HG02571 (cell line): ENCODE results near the gene SLC9B2.

Experiments used
- ATAC-seq: cut with Tn5 transposase; IDR thresholded peaks from one replicate; pipeline ENCODE4 v1.9.1; 2021; ENCODE audit warnings: mild to moderate bottlenecking, moderate library complexity; ENCODE audit not compliant: unreplicated experiment

SLC9B2 gene, protein sequence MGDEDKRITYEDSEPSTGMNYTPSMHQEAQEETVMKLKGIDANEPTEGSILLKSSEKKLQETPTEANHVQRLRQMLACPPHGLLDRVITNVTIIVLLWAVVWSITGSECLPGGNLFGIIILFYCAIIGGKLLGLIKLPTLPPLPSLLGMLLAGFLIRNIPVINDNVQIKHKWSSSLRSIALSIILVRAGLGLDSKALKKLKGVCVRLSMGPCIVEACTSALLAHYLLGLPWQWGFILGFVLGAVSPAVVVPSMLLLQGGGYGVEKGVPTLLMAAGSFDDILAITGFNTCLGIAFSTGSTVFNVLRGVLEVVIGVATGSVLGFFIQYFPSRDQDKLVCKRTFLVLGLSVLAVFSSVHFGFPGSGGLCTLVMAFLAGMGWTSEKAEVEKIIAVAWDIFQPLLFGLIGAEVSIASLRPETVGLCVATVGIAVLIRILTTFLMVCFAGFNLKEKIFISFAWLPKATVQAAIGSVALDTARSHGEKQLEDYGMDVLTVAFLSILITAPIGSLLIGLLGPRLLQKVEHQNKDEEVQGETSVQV

GRCh38 chr4:103076747-103077347 is at the start of gene SLC9B2:
Gene SLC9B2 (minus strand): TSS chr4:103076761. CDS start chr4:103067550, 9,211 bp downstream.
- ATAC-seq: peak; percentile 61

DNA sequence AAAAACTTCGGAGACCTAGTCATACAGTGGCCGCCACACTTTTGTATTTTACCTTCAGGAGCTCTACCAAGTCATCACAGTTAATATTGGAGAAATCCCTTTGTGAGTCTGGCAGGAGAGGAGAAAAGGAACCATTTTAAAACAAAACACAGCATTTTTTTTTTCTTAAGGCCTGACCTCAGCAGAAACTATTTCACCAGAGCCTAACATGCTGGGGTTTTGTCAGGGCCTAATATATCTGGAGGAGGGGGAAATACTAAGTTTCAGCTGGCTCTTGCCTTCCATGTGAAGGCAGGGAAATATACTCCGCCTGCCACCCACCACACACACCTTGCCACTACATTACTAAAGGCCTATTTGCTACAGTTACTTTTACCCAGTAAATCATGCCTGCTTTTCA is 49.6 kb upstream of the SLC9B2 start:
- no peak for ATAC-seq

- no peak for ATAC-seq
Measured at GRCh38 chr4:103123114-103123513, 46.6 kb upstream of the SLC9B2 start.

- ATAC-seq: no peak
Measured at GRCh38 chr4:103118166-103118565, 41.6 kb upstream of the SLC9B2 start.

DNA sequence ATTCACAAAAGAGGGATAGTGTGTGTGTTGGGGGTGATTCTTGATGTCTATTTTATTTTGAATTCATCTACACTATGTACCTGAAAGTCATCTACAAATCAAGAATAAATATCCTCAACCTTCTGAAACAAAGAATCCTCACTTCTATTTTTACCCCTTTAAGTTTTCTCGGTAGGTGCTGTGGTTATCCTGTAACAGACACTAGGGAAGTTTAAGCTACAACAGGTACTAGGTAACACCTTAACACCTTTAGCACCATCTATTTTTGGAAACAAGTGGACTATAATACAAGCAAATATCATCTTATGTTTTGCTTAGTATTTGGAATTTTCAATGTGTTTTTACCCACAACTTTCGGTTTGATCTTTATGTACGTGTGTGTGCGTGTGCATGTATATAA is 35.0 kb upstream of the SLC9B2 start:
- ATAC-seq: no peak

GRCh38 chr4:103108542-103108941 is 32.0 kb upstream of the SLC9B2 start:
- no peak for ATAC-seq

DNA sequence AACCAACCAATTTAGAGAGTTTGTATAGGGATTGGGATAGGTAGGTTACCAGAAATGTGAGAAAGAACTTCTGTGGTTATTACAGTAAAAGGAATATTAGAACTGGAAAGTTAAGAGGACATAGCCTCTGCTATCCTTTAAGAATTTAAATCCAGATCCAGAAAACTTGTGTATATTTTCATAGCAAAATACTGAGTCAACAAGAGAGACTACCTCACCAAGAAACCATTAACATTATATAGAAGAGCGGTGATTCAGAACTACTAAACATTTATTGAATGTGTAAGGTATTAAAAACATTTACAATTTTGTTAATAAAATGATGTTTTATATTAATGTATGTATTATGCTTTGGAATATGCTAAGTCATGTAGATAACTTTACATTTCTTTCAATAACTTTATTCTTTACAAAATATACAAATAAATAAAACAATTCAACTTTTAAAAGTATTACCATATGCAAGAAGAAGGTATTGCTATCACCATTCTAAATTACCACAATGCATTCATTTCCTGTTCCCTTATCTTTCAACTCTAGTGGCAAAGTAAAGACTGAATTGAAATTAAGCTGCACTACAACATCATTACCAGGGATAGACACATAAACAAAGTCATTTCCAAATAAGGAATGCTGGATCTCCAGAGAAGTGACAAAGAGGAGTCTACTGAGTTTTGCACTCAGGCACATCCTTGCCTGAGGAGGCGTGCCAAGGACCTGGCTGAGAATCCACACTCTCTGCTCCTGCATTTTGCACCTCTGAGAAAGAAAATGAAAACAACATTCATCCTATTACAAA is 29.2 kb upstream of the SLC9B2 start:
- no peak for ATAC-seq

DNA sequence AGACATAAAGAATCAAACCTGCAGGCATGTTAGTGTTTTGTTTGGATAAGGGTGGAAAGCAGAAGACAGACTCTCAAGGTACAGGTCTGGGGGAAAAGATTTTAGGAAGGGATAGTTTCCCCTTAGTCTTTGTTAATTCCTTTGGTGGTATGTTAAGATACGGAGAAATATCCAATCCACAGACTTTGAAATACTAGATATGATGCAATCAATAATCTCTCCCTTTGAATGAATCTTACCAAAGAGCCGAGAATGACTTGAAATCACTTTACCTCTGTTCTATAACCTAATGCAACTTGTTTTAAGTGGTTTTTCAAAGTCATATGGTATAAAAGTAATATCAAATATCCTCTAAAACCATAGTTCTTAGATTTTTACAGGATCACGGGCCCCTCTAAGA is 28.3 kb upstream of the SLC9B2 start:
- ATAC-seq: no peak

DNA sequence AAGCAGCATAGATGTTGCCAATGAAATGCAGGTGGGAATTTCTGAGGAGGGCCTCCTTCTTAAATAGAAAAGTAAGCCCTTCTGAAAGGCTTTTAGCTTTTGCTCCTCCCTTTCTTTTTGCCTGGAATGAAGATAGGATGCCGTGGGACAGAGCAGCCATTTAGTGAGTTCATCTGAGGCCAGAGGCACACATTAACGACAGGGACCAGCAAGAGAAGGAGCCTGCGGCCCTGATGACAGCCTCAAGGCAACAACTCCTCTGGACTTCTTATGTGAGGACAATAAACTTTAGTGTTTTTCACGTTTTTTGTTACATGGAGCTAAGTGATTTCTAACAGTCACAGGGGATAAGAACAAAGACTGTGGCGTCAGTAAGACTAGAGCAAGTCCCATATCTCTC is 24.1 kb upstream of the SLC9B2 start:
- ATAC-seq: no peak

- ATAC-seq: peak; percentile 98
Measured at GRCh38 chr4:103099691-103100392, 23.3 kb upstream of the SLC9B2 start, which contains the start of gene BDH2. Gene BDH2 (minus strand): TSS chr4:103099834. CDS start chr4:103096254, 3,580 bp downstream.

GRCh38 chr4:103098756-103099440 is 22.3 kb upstream of the SLC9B2 start:
- no peak for ATAC-seq

DNA sequence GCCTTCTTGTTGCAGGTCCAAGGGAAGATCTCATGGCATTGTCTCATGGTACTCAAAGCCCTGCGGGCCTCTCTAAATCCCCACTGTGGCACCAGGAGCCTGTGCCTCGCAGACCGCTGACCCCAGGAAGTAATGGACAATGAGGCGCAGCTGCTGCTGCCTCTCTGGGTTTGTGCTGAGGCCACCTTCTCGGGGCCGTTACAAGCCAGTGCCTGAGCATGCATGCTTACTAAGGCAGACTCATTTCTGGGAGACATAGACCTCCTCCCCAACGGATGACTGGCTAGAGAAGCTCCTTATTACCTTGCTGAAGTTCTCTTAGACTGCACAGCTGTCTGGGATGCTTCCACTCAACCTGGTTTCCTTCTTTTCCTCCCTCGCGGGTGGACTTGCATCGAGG is 21.8 kb upstream of the SLC9B2 start:
- no peak for ATAC-seq

DNA sequence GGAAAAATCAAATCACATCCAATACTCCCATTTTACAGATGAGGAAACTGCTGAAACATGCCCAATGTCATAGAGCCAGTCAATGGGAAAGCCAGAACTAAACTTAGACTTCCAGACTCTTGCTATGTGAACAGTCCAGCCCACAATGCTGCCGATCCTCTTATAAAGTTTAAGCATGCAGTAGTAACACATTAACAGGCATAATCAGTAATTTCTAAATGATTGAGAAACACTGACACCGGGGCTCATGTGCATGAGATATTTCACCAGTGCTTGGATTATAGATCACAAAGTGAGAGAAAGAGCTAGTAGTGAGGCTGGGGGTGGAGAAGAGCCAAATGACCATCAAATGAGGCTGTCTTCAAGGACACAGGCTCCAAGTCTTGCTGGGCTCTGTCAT is 20.6 kb upstream of the SLC9B2 start:
- ATAC-seq: no peak

GRCh38 chr4:103095080-103095479 is 18.5 kb upstream of the SLC9B2 start:
- ATAC-seq: no peak

- ATAC-seq: no peak
Measured at GRCh38 chr4:103092245-103092644, 15.7 kb upstream of the SLC9B2 start.

GRCh38 chr4:103091601-103092223 is 15.2 kb upstream of the SLC9B2 start:
- ATAC-seq: peak; percentile 70

DNA sequence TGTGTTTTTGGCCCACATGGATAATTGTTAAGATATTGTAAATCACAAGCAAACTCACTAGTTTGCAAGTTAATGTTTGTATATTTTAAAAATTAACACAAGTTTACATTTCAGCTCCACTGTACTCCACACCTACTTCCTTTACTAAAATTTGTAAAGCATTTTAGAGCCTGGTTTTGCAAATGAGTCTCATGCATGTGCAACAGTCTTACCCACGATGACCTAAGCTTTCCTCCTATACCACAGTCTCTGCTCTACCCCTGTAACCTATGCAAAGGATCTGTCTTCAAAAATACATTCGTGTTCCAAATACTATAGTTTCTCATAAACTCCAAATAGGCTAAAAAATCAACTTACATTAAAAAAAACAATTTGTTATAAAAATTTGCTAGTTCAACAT is 12.9 kb upstream of the SLC9B2 start:
- no peak for ATAC-seq

DNA sequence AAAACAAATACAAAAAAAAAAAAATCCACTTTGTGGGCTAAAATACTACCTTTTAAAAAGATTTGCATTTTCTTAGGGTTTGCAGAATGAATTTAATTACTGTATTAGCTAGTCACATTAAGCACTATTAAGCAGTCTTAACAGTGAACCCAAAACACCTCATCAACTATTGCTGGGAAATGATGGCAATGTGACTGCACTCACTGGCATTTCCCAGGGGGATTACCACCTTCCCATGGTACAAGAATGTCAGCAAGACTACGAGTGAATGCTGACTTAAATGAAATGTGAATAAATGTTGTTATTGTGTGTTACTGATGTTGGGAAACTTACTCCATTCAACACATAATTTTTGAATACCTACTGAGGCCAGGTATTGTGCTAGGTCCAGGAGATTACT is 10.0 kb upstream of the SLC9B2 start:
- ATAC-seq: no peak

DNA sequence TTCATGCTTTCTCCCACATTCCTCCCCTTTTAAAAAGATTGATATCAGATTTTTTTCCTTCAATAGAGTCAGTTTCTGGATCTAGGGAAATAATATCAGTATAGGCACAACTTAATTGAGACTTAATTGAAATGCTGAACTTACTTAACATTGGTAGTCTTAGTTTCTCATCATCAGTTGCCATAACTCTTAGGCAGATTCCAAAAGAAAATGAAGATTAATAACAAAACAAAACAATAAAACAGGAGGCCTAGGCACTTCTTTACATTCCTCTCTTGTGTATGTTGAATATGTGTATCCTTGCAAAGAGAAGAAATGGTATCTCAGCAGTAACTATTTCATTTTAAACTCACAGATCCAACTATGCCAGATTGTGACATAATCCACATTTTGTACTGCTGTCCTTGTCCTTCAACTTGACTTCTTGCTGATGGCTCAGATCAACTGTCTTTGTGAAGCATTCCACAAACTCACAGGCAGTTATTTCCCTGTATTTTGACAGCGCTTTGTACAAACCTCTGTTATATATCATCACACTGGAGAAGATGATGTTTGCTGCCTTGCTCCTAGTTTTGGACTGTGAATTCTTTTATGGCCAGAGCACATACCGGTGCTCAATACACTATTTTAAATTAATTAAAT is 9.1 kb upstream of the SLC9B2 start:
- ATAC-seq: no peak
